ENCODE measurements around the gene TSC22D1. TPM values are rescaled to one million over a fixed set of nuclear protein-coding genes. Genes with fewer than 3 reads are reported as not detected.
A peak's percentile ranks its signal among the peaks of the same experiment; 100 is the strongest.

Gene TSC22D1
- total and polyA plus RNA-seq, 9 donors: 61.8 to 93.1 (median 76.7) TPM

DNA sequence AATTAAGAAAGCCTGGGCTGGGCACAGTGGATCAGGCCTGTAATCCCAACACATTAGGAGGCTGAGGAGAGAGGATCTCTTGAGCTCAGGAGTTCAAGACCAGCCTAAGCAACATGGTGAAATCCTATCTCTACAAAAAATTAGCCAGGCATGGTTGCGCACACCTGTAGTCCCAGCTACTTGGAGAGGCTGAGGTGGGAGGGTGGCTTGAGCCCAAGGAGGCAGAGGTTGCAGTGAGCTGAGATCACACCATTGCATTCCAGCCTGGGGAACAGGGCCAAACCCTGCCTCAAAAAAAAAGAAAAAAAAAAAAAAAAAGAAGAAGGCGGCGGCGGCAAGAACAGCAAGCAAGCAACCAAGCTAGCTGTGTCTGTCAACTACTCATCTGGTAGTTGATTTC, 26.7 kb downstream of the TSC22D1 start:
- no peaks in the 10 kb centered on the region for H3K4me1 ChIP-seq (ENCODE audit: control insufficient read depth, insufficient read depth, low read length)
- DNase-seq: no peak
- no peaks in the 10 kb centered on the region for H3K36me3 ChIP-seq (ENCODE audit: control insufficient read depth, insufficient read depth, low read length)
- H3K27me3 ChIP-seq (ENCODE audit: control insufficient read depth, insufficient read depth, low read length): no peaks in the 10 kb centered on the region
- no CpG with 5 or more reads among the region's 4 CpGs for WGBS (ENCODE audit: insufficient coverage)
- no peak overlapping the region for H3K4me3 ChIP-seq (ENCODE audit: low read length)
- no peaks in the 10 kb centered on the region for H3K9me3 ChIP-seq (replicated peaks; ENCODE audit: control insufficient read depth, low read depth, low read length)
- H3K27ac ChIP-seq (ENCODE audit: low read length): no peak overlapping the region

DNA sequence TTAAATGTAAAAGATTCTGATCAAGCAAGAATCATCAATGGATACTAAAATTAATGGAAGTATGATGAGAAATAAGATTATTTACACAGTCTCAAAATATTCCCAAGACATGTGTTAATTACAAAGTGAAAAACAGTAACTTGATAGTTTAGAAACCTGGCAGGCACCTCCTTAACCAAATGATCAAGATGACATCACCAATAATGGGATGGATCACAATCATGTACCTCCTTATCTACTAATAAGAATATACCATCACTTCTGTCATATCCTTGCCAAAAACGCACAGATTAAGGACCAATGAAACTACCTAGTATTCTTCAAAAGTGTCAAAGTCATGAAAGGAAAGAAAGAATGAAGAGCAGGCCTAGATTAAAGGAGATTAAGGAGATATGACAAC, 30.0 kb downstream of the TSC22D1 start:
- Histone ChIP-seq H3K4me1 (ENCODE audit: control insufficient read depth, insufficient read depth, low read length) (no peaks in the 10 kb centered on the region), H3K36me3 (ENCODE audit: control insufficient read depth, insufficient read depth, low read length) (no peaks in the 10 kb centered on the region), H3K27ac (ENCODE audit: low read length) (no peak overlapping the region), H3K4me3 (ENCODE audit: low read length) (no peak overlapping the region), H3K27me3 (ENCODE audit: control insufficient read depth, insufficient read depth, low read length) (no peaks in the 10 kb centered on the region), H3K9me3 (replicated peaks; ENCODE audit: control insufficient read depth, low read depth, low read length) (no peaks in the 10 kb centered on the region)
- no CpG with 5 or more reads among the region's 1 CpG for WGBS (ENCODE audit: insufficient coverage)
- no peak for DNase-seq

DNA sequence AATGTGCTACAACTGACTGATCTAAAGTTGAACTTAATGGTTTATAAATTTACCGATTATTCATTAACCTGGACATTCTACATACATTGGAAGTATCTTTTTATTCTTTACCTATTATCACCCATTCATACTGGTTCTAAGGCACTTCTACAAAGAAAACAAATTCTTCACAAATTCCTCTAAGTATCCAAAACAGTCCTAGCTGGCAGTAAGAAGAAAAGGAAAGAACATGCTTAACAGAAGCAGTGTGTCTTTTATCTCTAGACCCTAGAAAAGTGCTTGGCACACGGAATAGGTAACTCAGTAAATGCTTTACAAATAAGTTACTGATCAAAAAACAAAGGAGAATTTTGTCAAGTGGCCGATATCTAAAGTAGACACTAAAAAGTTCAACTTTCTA, 32.8 kb downstream of the TSC22D1 start:
- Histone ChIP-seq H3K27me3 (ENCODE audit: control insufficient read depth, insufficient read depth, low read length) (no peaks in the 10 kb centered on the region), H3K9me3 (replicated peaks; ENCODE audit: control insufficient read depth, low read depth, low read length) (no peaks in the 10 kb centered on the region), H3K27ac (ENCODE audit: low read length) (no peak overlapping the region), H3K36me3 (ENCODE audit: control insufficient read depth, insufficient read depth, low read length) (no peaks in the 10 kb centered on the region), H3K4me1 (ENCODE audit: control insufficient read depth, insufficient read depth, low read length) (no peaks in the 10 kb centered on the region), H3K4me3 (ENCODE audit: low read length) (no peak overlapping the region)
- no CpG with 5 or more reads among the region's 3 CpGs for WGBS (ENCODE audit: insufficient coverage)
- no peak for DNase-seq

DNA sequence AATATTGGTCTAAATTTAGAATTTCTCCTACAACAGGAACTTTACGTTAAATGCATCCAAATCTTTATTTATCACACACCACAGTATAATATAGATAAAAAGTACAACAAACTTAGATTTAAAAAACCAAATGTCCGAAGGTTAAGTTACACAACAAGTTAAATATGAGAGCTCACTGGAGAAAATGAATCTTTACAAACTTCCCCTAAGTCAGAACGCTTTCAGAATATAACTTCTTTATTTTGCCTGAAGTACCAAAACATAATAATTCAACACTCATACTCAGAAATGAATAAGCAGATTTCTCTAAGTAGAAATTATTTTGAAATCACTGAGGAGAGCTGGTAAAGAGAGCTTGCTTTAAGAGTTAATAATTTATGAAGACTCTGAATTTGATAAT, 33.8 kb downstream of the TSC22D1 start:
- DNase-seq: no peak
- Histone ChIP-seq H3K27me3 (ENCODE audit: control insufficient read depth, insufficient read depth, low read length) (no peaks in the 10 kb centered on the region), H3K36me3 (ENCODE audit: control insufficient read depth, insufficient read depth, low read length) (no peaks in the 10 kb centered on the region), H3K4me3 (ENCODE audit: low read length) (no peak overlapping the region), H3K9me3 (replicated peaks; ENCODE audit: control insufficient read depth, low read depth, low read length) (no peaks in the 10 kb centered on the region), H3K4me1 (ENCODE audit: control insufficient read depth, insufficient read depth, low read length) (no peaks in the 10 kb centered on the region), H3K27ac (ENCODE audit: low read length) (no peak overlapping the region)
- no CpG with 5 or more reads among the region's 3 CpGs for WGBS (ENCODE audit: insufficient coverage)

DNA sequence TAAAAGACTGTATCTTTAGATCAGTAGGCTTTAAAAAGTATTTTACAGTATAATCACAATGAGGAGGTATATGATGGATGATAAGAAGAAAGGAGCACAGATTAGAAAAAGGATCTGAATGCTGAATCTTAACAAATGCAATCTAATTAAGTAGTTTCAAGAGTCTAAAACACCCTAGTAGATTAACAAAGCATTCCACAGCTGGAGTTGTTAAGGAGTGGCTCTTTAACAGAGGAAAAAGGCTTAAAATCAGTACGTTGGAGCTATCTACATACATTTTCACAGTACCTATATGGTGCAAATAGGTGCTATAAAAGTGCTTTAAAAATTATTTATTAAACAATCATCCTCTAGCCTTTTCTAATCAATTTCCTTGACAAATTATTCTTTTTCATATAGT, 34.5 kb downstream of the TSC22D1 start:
- H3K9me3 ChIP-seq (replicated peaks; ENCODE audit: control insufficient read depth, low read depth, low read length): no peaks in the 10 kb centered on the region
- H3K4me1 ChIP-seq (ENCODE audit: control insufficient read depth, insufficient read depth, low read length): no peaks in the 10 kb centered on the region
- no peak for DNase-seq
- H3K4me3 ChIP-seq (ENCODE audit: low read length): no peak overlapping the region
- H3K27me3 ChIP-seq (ENCODE audit: control insufficient read depth, insufficient read depth, low read length): no peaks in the 10 kb centered on the region
- no CpG with 5 or more reads among the region's 1 CpG for WGBS (ENCODE audit: insufficient coverage)
- H3K27ac ChIP-seq (ENCODE audit: low read length): no peak overlapping the region
- H3K36me3 ChIP-seq (ENCODE audit: control insufficient read depth, insufficient read depth, low read length): no peaks in the 10 kb centered on the region

DNA sequence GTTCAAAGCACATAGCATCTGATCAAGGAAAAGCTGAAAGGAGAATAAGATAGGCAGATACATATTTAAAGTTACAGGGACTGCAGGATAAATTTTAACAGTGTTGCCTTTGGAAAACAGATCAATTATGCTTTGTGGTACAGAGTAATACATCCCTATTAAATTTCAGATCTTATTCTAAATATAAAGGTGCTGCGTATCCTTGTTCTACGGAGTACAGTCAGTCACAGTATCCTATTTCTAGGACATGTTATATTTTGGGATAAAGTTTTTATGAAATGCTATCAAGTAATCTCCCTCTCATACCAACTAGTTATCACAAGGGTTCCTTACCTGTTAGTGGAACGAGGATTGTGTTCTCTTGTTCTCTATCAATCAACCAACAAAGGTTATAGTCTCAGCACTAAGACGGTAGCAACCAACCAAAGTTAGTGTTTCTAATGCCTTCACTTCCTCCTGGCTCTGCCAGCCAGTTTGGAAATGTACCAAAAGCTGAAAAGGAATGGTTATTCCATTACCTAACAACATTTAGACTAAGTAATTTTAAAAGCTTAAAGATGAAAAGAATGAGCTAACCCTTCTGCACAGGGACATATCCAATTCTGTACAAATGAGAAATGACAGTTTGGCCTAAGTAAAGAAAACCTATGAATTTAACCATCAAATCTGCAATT, 35.2 kb downstream of the TSC22D1 start:
- Histone ChIP-seq H3K4me1 (ENCODE audit: control insufficient read depth, insufficient read depth, low read length) (no peaks in the 10 kb centered on the region), H3K27ac (ENCODE audit: low read length) (no peak overlapping the region), H3K36me3 (ENCODE audit: control insufficient read depth, insufficient read depth, low read length) (no peaks in the 10 kb centered on the region), H3K4me3 (ENCODE audit: low read length) (no peak overlapping the region), H3K27me3 (ENCODE audit: control insufficient read depth, insufficient read depth, low read length) (no peaks in the 10 kb centered on the region), H3K9me3 (replicated peaks; ENCODE audit: control insufficient read depth, low read depth, low read length) (no peaks in the 10 kb centered on the region)
- WGBS (ENCODE audit: insufficient coverage): 60% methylated on average over 1 of the region's 4 CpGs
- peak; percentile 17 for DNase-seq

DNA sequence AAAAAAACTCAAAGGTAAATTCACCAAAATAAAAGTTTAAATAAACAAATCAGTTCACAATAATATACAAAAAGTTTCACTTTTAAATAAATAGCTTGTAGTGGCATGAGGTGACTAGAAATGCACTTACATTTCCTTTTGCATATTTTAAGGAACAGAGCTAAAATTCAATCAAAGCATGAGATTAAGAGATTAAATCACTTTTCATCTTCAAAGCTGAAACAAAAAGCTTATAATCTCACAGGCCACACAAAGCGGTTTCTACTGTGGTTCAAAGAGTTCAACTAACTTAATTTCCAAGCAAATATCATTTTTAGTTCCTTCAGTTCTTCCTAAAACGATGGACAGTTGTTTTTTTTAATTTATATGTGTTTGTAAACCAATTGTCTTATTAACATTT, 38.9 kb downstream of the TSC22D1 start:
- WGBS (ENCODE audit: insufficient coverage): no CpG with 5 or more reads among the region's 2 CpGs
- H3K4me1 ChIP-seq (ENCODE audit: control insufficient read depth, insufficient read depth, low read length): no peaks in the 10 kb centered on the region
- no peak overlapping the region for H3K4me3 ChIP-seq (ENCODE audit: low read length)
- H3K27ac ChIP-seq (ENCODE audit: low read length): no peak overlapping the region
- H3K36me3 ChIP-seq (ENCODE audit: control insufficient read depth, insufficient read depth, low read length): no peaks in the 10 kb centered on the region
- no peak for DNase-seq
- no peaks in the 10 kb centered on the region for H3K27me3 ChIP-seq (ENCODE audit: control insufficient read depth, insufficient read depth, low read length)
- no peaks in the 10 kb centered on the region for H3K9me3 ChIP-seq (replicated peaks; ENCODE audit: control insufficient read depth, low read depth, low read length)

DNA sequence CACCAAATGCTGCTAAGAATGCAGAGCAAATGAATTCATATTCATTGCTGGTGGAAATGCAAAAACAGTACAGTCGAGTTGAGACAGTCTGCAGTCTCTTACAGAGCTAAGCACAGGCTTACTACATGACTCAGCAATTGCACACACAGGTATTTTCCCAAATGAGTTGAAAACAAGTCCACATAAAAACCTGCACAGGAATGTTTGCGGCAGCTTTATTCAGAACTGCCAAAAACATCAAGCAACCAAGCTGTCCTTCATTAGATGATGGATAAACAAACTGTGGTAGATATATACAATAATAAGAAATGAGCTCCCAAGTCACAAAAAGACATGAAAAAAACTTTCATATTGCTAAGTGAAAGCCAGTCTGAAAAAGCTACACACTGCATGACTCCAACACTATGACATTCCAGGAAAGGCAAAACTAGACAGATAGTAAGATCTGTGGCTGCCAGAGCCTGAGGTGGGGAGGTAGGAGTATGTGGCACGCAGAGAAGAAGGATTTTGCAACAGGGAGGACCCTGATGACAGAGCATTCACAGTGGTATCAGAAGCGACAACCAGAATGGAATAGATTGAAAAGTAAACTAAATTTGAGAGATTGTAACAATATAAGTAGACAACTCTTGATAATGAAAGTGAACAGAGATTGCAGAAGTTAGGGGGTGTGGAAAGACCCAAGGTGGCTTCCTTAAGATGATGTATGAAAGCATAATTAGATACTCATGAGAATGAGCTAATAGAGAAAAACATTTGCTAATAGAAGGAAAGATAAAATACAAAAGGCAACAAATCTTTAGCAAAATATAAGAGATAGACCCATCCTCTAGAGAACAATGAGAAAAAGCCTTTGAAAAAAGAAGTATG, 52.7 kb downstream of the TSC22D1 start:
- DNase-seq: peak; percentile 16
- Histone ChIP-seq H3K4me3 (ENCODE audit: low read length) (no peak overlapping the region), H3K9me3 (replicated peaks; ENCODE audit: control insufficient read depth, low read depth, low read length) (no peaks in the 10 kb centered on the region), H3K27me3 (ENCODE audit: control insufficient read depth, insufficient read depth, low read length) (no peaks in the 10 kb centered on the region), H3K36me3 (ENCODE audit: control insufficient read depth, insufficient read depth, low read length) (no peaks in the 10 kb centered on the region), H3K4me1 (ENCODE audit: control insufficient read depth, insufficient read depth, low read length) (no peaks in the 10 kb centered on the region), H3K27ac (ENCODE audit: low read length) (no peak overlapping the region)
- 86% methylated on average over 2 of the region's 4 CpGs for WGBS (ENCODE audit: insufficient coverage)

DNA sequence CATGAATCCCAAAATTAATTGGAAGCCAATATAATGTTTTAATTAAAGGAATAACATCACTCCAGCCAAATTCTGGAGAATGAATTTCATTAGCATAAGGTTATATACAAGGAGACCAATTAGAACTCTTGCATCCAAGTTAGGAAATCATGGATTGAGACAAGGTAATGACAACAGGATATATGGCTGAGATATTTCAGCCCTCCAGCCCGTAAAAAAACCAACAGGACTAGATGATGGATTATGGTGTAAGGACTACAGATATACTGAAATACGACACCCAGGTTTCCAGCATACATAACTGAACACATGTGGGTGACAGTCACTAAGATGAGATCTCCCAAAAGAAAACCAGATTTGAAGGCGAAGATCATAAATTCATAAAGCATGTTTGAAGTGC, 56.5 kb downstream of the TSC22D1 start:
- Histone ChIP-seq H3K36me3 (ENCODE audit: control insufficient read depth, insufficient read depth, low read length) (no peaks in the 10 kb centered on the region), H3K4me3 (ENCODE audit: low read length) (no peak overlapping the region), H3K27ac (ENCODE audit: low read length) (no peak overlapping the region), H3K9me3 (replicated peaks; ENCODE audit: control insufficient read depth, low read depth, low read length) (no peaks in the 10 kb centered on the region), H3K4me1 (ENCODE audit: control insufficient read depth, insufficient read depth, low read length) (no peaks in the 10 kb centered on the region), H3K27me3 (ENCODE audit: control insufficient read depth, insufficient read depth, low read length) (no peaks in the 10 kb centered on the region)
- no peak for DNase-seq
- WGBS (ENCODE audit: insufficient coverage): 100% methylated on average over 1 of the region's 3 CpGs

DNA sequence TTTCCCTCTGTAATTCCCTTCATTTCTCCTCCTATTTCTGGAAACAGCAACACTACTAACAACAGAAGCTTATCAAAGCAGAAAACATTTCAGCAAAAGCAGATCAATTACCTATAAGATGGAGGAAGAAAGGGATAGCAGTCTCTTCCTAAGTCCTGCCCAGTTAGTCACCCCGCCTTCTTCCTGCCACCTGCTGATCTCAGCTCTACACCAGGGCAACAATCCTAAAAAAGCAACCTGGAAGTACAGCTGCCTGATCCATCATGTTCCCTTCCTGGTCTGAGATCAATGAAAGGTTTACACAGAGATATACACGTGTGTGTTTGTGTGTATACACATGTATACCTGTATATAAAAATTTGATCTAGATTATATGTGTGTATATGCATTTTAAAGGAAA, 59.4 kb downstream of the TSC22D1 start:
- Histone ChIP-seq H3K36me3 (ENCODE audit: control insufficient read depth, insufficient read depth, low read length) (no peaks in the 10 kb centered on the region), H3K4me3 (ENCODE audit: low read length) (no peak overlapping the region), H3K4me1 (ENCODE audit: control insufficient read depth, insufficient read depth, low read length) (no peaks in the 10 kb centered on the region), H3K9me3 (replicated peaks; ENCODE audit: control insufficient read depth, low read depth, low read length) (no peaks in the 10 kb centered on the region), H3K27me3 (ENCODE audit: control insufficient read depth, insufficient read depth, low read length) (no peaks in the 10 kb centered on the region), H3K27ac (ENCODE audit: low read length) (no peak overlapping the region)
- peak; percentile 7 for DNase-seq
- WGBS (ENCODE audit: insufficient coverage): no CpG with 5 or more reads among the region's 2 CpGs

Measured in muscle of leg (tissue), 11 donors.